Nasal cavity respiratory epithelium epithelial cell of viscerocranial mucosa (primary cell): ENCODE results near the gene CDC20B. TPM values are rescaled to one million over a fixed set of nuclear protein-coding genes. Genes with fewer than 3 reads are reported as not detected.

Experiments
- total RNA-seq: library from RNA; depleted of rRNA; stranded (reverse); fragments of >200 nt; gene quantifications from 2 replicates; pipeline ENCODE4 v1.2.3, GENCODE V29; 2014

Gene CDC20B
- under 0.01 TPM in 1 of 2 replicates, not detected in the other for total RNA-seq

GRCh38 chr5:55172937-55173686 lies at the start of gene CDC20B:
Gene CDC20B, minus strand, starts transcription at chr5:55173177. Its CDS starts 177 bp downstream, at chr5:55173000.

GRCh38 chr5:55159763-55160492 lies 13.0 kb downstream of the CDC20B start, which contains the start of gene GPX8:
Gene GPX8, plus strand, starts transcription at chr5:55160171. Its CDS starts 22 bp downstream, at chr5:55160193.

DNA sequence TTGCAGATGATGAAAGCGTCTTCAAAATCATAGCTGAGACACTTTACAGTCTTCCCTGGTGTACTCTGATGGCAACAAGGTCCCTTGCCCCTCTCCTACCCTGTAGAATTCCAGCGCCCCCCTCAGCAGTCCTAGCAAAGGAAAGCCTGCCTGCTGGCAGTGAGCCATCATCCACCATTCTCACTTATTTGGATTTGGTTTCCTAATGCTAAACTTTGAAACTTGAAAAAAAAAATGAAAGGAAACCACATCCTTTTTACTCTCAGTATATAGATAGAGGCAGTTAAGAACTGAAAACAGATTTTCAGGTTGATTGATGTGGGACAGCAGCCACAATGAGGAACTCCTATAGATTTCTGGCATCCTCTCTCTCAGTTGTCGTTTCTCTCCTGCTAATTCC lies 70.6 kb downstream of the CDC20B start, which contains the start of gene GZMA:
Gene GZMA, plus strand, starts transcription at position 299 of the 400 bp plus-strand sequence. Its CDS starts 37 bp downstream, at position 336.

Other genes with a start within 250 kb of the CDC20B start
- 0.68 TPM in 1 of 2 replicates, not detected in the other for gene ESM1, start 187.6 kb downstream of the CDC20B start, total RNA-seq
- gene GZMK, start 148.9 kb downstream of the CDC20B start, total RNA-seq, result not detected in 2 replicates
- gene GZMA, start 70.5 kb downstream of the CDC20B start, total RNA-seq, result not detected in 2 replicates
- gene GPX8, start 13.0 kb downstream of the CDC20B start, total RNA-seq, result 11.6 and 35.5 TPM in 2 replicates
- 0.07 TPM in 1 of 2 replicates, not detected in the other for gene MCIDAS, start 54.1 kb upstream of the CDC20B start, total RNA-seq
- gene CCNO, start 60.4 kb upstream of the CDC20B start, total RNA-seq, result 1.6 and 2.1 TPM in 2 replicates
- 23.9 and 30.7 TPM in 2 replicates for gene DHX29, start 134.5 kb upstream of the CDC20B start, total RNA-seq
- gene MTREX, start 134.8 kb upstream of the CDC20B start, total RNA-seq, result 110 and 125 TPM in 2 replicates